ENCODE data around the gene FGF12.

FGF12 gene

DNA sequence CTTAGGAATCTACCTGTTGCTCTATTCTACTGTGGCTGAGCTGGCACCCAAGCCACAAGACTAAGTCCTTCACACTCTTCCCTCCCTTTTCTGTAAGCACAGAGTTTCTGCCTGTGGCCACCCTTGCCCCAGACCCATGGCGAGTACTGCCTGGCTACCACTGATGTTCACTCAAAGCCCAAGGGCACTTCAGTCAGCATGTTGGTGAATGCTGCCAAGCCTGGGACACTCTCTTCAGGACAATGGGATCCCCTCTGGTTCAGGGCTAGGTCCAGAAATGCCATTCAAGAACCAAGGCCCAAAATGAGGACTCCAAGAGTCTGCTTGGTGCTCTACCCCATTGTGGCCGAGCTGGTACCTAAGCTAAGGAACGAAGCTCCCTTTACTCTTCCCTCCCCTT lies 184.2 kb downstream of the FGF12 start:
- Mint-ChIP-seq H3K27me3 (ENCODE audit: low read depth) (peaks cover 14% of the 10 kb centered on the region), H3K4me3 (no peak overlapping the region), H3K9me3 (no peaks in the 10 kb centered on the region), H3K36me3 (ENCODE audit: low read depth) (no peaks in the 10 kb centered on the region), H3K27ac (no peak overlapping the region), H3K4me1 (no peaks in the 10 kb centered on the region)
- TF ChIP-seq, protein P1, sequence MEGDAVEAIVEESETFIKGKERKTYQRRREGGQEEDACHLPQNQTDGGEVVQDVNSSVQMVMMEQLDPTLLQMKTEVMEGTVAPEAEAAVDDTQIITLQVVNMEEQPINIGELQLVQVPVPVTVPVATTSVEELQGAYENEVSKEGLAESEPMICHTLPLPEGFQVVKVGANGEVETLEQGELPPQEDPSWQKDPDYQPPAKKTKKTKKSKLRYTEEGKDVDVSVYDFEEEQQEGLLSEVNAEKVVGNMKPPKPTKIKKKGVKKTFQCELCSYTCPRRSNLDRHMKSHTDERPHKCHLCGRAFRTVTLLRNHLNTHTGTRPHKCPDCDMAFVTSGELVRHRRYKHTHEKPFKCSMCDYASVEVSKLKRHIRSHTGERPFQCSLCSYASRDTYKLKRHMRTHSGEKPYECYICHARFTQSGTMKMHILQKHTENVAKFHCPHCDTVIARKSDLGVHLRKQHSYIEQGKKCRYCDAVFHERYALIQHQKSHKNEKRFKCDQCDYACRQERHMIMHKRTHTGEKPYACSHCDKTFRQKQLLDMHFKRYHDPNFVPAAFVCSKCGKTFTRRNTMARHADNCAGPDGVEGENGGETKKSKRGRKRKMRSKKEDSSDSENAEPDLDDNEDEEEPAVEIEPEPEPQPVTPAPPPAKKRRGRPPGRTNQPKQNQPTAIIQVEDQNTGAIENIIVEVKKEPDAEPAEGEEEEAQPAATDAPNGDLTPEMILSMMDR (IDR thresholded peaks at IDR 0.05; ENCODE audit: unreplicated experiment in 3 of 3): no peak

DNA sequence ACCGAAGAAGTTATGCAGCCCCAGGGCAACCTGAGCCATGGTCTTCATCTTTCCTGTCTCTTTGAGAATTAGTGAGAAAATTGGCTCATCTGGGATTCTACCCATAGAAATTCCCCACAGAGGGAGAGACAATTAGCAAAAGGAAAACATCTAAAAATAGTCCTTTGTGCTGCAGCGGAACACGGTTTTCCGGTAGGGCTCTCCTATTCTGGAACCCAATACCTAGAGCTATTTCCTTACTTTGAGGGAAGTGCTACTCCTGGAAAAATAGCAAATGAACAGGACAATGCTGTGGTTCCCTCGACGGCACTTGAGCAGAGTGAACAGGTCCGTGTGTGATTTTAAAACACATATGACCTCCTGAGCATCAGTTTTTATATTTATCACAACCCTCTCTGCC lies 210.5 kb downstream of the FGF12 start:
- peaks cover 73% of the 10 kb centered on the region for H3K27me3 Mint-ChIP-seq (ENCODE audit: low read depth)
- TF ChIP-seq, protein P1 (IDR thresholded peaks at IDR 0.05; ENCODE audit: unreplicated experiment in 3 of 3): no peak

DNA sequence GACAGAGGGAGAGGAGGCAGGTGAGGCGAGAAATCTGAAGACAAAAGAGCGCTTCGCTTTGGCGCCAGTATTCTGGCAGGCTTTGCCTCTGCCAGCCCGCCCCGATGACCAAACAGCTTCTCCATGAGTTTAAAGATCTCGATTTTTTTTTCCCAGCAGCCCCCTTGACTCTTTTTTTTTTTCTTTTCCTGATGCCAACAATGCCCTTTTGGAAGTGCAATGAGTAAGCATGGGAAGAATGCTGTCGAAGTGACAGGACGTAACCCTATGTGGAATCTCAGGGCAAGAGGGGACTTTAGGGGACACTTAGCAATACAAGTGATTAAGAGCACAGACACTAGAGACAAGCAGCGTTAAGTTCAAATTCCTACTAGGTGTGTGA lies 211.7 kb downstream of the FGF12 start:
- TF ChIP-seq, protein P1 (IDR thresholded peaks at IDR 0.05; ENCODE audit: unreplicated experiment in 3 of 3): no peak
- peaks cover 67% of the 10 kb centered on the region for H3K27me3 Mint-ChIP-seq (ENCODE audit: low read depth)

More for the DNA sequence above, 210.5 kb downstream of the FGF12 start:
- H3K4me1 Mint-ChIP-seq: peaks cover 8% of the 10 kb centered on the region
- no peak overlapping the region for H3K27ac Mint-ChIP-seq
- no peaks in the 10 kb centered on the region for H3K36me3 Mint-ChIP-seq (ENCODE audit: low read depth)
- no peaks in the 10 kb centered on the region for H3K9me3 Mint-ChIP-seq
- no peak overlapping the region for H3K4me3 Mint-ChIP-seq

DNA sequence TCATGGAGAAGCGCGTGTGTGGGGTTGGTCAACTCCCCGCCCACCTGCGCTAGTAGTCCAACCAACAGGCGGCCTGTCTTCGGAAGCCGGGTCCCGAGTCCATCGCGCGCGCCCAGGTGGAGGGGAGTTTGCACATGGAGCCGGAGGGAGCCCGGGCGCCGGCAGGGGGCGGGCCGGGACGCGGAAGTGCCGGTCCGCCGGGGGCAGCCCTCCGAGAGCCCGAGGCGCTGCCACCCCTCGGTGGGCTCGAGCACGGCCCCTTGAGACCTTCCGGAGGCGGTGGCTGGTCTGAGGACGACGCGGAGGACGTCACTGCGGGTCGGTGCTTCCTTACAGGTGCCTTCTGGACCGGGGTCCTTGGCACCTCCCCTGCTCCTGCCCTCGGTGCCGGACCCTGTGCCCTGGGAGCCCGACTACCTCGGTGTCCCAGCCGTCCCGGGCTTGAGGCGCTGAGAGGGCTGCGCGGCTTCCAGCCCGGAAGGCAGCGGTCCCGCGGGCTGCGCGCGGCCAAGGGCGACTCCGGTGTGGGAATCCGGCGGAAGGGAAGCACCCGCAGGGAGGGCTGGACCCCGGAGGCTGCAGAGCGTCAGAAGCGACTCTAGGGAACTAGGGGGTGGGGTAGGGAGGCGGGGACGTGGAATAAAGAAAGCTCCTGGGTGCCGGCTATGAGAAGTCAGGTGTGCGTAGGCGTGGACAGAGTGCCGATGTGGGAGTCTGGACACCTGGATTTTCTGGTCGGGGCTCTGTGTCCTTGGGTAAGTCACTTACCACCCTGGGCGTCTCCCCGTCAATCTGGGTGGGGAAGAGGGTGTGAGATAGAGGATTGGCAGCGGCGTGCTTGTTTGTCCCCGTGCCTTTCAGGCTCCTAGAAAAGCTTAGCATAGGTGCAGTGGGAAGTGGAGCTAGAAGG lies 212.3 kb downstream of the FGF12 start:
- H3K27ac Mint-ChIP-seq: no peak overlapping the region
- no peaks in the 10 kb centered on the region for H3K36me3 Mint-ChIP-seq (ENCODE audit: low read depth)
- H3K27me3 Mint-ChIP-seq (ENCODE audit: low read depth): peaks cover 68% of the 10 kb centered on the region
- peaks cover 8% of the 10 kb centered on the region for H3K4me1 Mint-ChIP-seq
- TF ChIP-seq, protein P1 (IDR thresholded peaks at IDR 0.05; ENCODE audit: unreplicated experiment in 3 of 3): peak; percentile 20 to 44 (median 30)
- H3K9me3 Mint-ChIP-seq: no peaks in the 10 kb centered on the region
- H3K4me3 Mint-ChIP-seq: peak overlapping the region; percentile 73 to 85 (median 81)

More for the DNA sequence above, 211.7 kb downstream of the FGF12 start:
- Mint-ChIP-seq H3K9me3 (no peaks in the 10 kb centered on the region), H3K36me3 (ENCODE audit: low read depth) (no peaks in the 10 kb centered on the region), H3K4me1 (peaks cover 8% of the 10 kb centered on the region), H3K27ac (no peak overlapping the region), H3K4me3 (peak overlapping the region; percentile 73 to 78 (median 78))

DNA sequence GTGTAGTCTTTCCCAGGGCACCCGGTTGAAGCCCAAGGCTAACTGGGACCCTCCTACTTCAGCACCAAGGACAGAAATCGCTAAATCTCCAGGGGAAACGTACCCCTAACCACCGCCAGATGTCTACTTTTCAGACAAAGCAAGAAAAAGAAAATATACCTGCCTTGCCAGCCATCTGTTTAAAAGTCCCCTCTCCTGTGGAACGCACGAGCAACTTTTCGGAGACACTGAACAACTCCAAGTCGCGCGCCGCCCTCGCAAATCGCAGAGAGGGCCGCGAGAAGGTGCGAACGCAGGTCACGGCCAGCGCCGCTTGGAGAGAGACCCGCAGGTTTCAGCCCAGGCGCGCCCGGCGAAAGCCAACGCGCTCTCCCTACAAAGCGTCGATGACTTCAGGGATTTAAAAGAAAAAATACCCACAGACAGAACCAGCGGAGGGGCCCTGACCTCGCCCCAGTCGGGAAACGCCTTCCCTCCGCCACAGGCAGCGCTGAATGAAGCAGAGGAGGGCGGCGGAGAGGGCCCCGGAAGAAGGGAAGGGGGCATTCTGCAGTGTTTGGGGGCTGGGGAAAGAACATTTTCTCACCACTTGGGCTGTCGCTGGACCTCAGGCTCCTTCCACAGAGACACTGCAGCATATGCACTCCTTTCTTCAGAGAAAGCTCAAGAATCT lies 213.1 kb downstream of the FGF12 start:
- H3K9me3 Mint-ChIP-seq: no peaks in the 10 kb centered on the region

More for the DNA sequence above, 213.1 kb downstream of the FGF12 start:
- Mint-ChIP-seq H3K36me3 (ENCODE audit: low read depth) (no peaks in the 10 kb centered on the region), H3K27me3 (ENCODE audit: low read depth) (peaks cover 63% of the 10 kb centered on the region), H3K4me1 (peaks cover 8% of the 10 kb centered on the region), H3K27ac (no peak overlapping the region), H3K4me3 (peak overlapping the region; percentile 73 to 85 (median 81))
- TF ChIP-seq, protein P1 (IDR thresholded peaks at IDR 0.05; ENCODE audit: unreplicated experiment in 3 of 3): peak; percentile 18 to 32 (median 29)
